ENCODE data around the gene ST6GALNAC6. TPM values are rescaled to one million over a fixed set of nuclear protein-coding genes. Genes with fewer than 3 reads are reported as not detected.

The ST6GALNAC6 gene
- total RNA-seq, 2 experiments from 2014 or later, result 93.1 to 97.5 TPM

DNA sequence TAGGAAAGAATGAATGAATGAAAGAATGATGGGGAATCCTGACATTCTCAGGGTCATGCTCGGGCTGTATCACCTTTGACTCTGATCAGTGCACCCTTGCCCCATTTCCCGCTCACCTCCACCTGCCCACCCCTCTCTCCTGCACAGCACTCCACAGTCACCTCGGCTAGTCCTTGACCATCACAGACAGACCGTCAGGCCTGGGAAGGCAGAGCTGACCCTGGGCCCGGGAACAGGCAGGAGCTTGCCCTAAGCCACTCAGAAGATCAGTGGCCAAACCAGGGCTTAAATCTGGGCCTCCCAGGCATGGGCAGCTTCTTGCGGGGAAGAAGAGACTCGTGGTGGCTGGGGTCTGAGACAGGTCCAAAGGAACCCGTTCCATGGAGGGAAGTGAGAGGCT lies 3.6 kb downstream of the ST6GALNAC6 start:
- Histone ChIP-seq H3K27ac (ENCODE audit: low read depth in 1 of 2, low read length in 2 of 2) (no peak overlapping the region), H3K9me3 (ENCODE audit: control insufficient read depth in 1 of 2, insufficient read depth in 1 of 2, low read length in 2 of 2) (peaks cover 22 to 32% of the 10 kb centered on the region in 2 experiments), H3K4me1 (ENCODE audit: insufficient read depth, low read length) (peaks cover 36% of the 10 kb centered on the region), H3K27me3 (ENCODE audit: control insufficient read depth in 1 of 2, insufficient read depth in 2 of 2, low read length in 2 of 2) (no peaks in the 10 kb centered on the region), H3K4me3 (ENCODE audit: low read length) (no peak overlapping the region), H3K36me3 (ENCODE audit: insufficient read depth, low read length) (peaks cover 50% of the 10 kb centered on the region)
- TF ChIP-seq, protein P1, sequence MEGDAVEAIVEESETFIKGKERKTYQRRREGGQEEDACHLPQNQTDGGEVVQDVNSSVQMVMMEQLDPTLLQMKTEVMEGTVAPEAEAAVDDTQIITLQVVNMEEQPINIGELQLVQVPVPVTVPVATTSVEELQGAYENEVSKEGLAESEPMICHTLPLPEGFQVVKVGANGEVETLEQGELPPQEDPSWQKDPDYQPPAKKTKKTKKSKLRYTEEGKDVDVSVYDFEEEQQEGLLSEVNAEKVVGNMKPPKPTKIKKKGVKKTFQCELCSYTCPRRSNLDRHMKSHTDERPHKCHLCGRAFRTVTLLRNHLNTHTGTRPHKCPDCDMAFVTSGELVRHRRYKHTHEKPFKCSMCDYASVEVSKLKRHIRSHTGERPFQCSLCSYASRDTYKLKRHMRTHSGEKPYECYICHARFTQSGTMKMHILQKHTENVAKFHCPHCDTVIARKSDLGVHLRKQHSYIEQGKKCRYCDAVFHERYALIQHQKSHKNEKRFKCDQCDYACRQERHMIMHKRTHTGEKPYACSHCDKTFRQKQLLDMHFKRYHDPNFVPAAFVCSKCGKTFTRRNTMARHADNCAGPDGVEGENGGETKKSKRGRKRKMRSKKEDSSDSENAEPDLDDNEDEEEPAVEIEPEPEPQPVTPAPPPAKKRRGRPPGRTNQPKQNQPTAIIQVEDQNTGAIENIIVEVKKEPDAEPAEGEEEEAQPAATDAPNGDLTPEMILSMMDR (IDR thresholded peaks at IDR 0.05), result no peak
- no peak for ATAC-seq (ENCODE audit: poor library complexity)
- H3K27me3 Mint-ChIP-seq, result no peaks in the 10 kb centered on the region
- H3K4me1 Mint-ChIP-seq (ENCODE audit: low read depth), result peaks cover 27% of the 10 kb centered on the region
- CTCF ChIA-PET, result no interaction called here
- H3K36me3 Mint-ChIP-seq (ENCODE audit: low read depth), result peaks cover 75% of the 10 kb centered on the region
- no peaks in the 10 kb centered on the region for H3K9me3 Mint-ChIP-seq
- no peak overlapping the region for H3K27ac Mint-ChIP-seq
- POLR2A ChIA-PET, result interaction anchor here (1.3 to 2.4 kb wide), 3 partner anchors 10 to 75 kb away, joined by 3 to 9 read pairs (median 5); no protein-coding TSS in a partner anchor
- intact Hi-C loops (cut with DNase I, micrococcal nuclease), result loop anchor here in 1 of 2 experiments (5.0 kb wide), 1 partner anchor 34 kb away; no protein-coding TSS in a partner anchor
- H3K4me3 Mint-ChIP-seq, result peak overlapping the region; percentile 48
- no peak for DNase-seq

DNA sequence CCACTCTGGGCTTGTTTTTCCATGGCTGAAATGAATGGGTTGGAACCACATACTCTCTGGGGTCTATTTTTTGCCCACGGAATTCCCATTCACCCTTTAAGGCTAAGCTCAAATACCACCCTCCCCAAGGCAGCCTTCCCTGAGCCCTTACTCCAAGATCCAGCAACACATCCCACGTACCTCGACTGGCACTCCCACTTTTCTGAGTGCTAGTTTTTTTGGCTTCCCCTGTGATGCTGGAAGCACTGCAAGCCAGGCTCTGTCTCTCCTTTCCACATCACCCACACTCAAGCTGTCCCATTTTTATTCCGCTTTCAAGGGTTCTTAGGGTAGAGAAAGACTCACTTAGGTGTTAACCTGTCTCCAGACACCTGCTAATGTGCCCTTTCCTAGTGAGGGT lies 6.0 kb downstream of the ST6GALNAC6 start:
- Histone ChIP-seq H3K9me3 (ENCODE audit: control insufficient read depth in 1 of 2, insufficient read depth in 1 of 2, low read length in 2 of 2) (peaks cover 22 to 32% of the 10 kb centered on the region in 2 experiments), H3K4me1 (ENCODE audit: insufficient read depth, low read length) (peaks cover 21% of the 10 kb centered on the region), H3K36me3 (ENCODE audit: insufficient read depth, low read length) (peaks cover 61% of the 10 kb centered on the region), H3K27ac (ENCODE audit: low read depth in 1 of 2, low read length in 2 of 2) (no peak overlapping the region), H3K4me3 (ENCODE audit: low read length) (no peak overlapping the region), H3K27me3 (ENCODE audit: control insufficient read depth in 1 of 2, insufficient read depth in 2 of 2, low read length in 2 of 2) (no peaks in the 10 kb centered on the region)
- intact Hi-C loops (cut with DNase I, micrococcal nuclease), result no loop called here
- Mint-ChIP-seq H3K4me1 (ENCODE audit: low read depth) (peaks cover 17% of the 10 kb centered on the region), H3K9me3 (no peaks in the 10 kb centered on the region), H3K27ac (no peak overlapping the region), H3K36me3 (ENCODE audit: low read depth) (peaks cover 84% of the 10 kb centered on the region), H3K4me3 (no peak overlapping the region), H3K27me3 (no peaks in the 10 kb centered on the region)
- POLR2A ChIA-PET, result interaction anchor here (0.8 to 2.4 kb wide), 2 partner anchors 11 to 12 kb away, joined by 4 to 9 read pairs; no protein-coding TSS in a partner anchor
- ATAC-seq (ENCODE audit: poor library complexity) (no peak), DNase-seq (no peak)
- TF ChIP-seq, protein P1 (IDR thresholded peaks at IDR 0.05), result no peak
- CTCF ChIA-PET, result interaction anchor here (0.5 kb wide), 1 partner anchor 137 kb away, joined by 4 read pairs; no protein-coding TSS in a partner anchor

DNA sequence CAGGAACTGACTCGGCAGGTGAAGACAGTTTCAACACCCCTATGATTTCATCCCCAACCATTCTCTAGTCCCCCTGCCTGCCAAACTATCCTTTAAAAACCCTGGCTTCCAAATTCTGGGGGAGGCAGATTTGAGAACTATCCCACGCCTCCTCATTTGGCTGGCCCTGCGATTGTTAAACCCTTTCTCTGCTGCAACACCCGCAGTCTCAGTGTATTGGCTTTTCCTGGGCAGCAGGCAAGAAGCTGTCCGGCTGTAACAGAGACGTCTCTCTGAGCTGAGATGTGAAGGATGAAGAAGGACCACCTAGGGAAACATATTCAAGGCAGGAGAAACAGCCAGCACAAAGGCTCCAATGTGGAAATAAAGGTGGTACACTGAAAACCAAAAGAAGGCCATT lies 6.6 kb downstream of the ST6GALNAC6 start:
- DNase-seq (no peak), ATAC-seq (ENCODE audit: poor library complexity) (no peak)
- POLR2A ChIA-PET, result no interaction called here
- peaks cover 14% of the 10 kb centered on the region for H3K4me1 Mint-ChIP-seq (ENCODE audit: low read depth)
- no peaks in the 10 kb centered on the region for H3K9me3 Mint-ChIP-seq
- Histone ChIP-seq H3K27me3 (ENCODE audit: control insufficient read depth in 1 of 2, insufficient read depth in 2 of 2, low read length in 2 of 2) (no peaks in the 10 kb centered on the region), H3K36me3 (ENCODE audit: insufficient read depth, low read length) (peaks cover 63% of the 10 kb centered on the region), H3K9me3 (ENCODE audit: control insufficient read depth in 1 of 2, insufficient read depth in 1 of 2, low read length in 2 of 2) (peaks cover 22 to 32% of the 10 kb centered on the region in 2 experiments), H3K4me3 (ENCODE audit: low read length) (no peak overlapping the region), H3K4me1 (ENCODE audit: insufficient read depth, low read length) (peaks cover 15% of the 10 kb centered on the region), H3K27ac (ENCODE audit: low read depth in 1 of 2, low read length in 2 of 2) (no peak overlapping the region)
- H3K27ac Mint-ChIP-seq, result no peak overlapping the region
- CTCF ChIA-PET, result no interaction called here
- no peaks in the 10 kb centered on the region for H3K27me3 Mint-ChIP-seq
- intact Hi-C loops (cut with DNase I, micrococcal nuclease), result no loop called here
- peaks cover 85% of the 10 kb centered on the region for H3K36me3 Mint-ChIP-seq (ENCODE audit: low read depth)
- H3K4me3 Mint-ChIP-seq, result peak overlapping the region; percentile 20
- TF ChIP-seq, protein P1 (IDR thresholded peaks at IDR 0.05), result no peak

Data from CD4-positive, alpha-beta T cell (primary cell).